ENCODE data around the gene PTPRD.

Gene PTPRD

DNA sequence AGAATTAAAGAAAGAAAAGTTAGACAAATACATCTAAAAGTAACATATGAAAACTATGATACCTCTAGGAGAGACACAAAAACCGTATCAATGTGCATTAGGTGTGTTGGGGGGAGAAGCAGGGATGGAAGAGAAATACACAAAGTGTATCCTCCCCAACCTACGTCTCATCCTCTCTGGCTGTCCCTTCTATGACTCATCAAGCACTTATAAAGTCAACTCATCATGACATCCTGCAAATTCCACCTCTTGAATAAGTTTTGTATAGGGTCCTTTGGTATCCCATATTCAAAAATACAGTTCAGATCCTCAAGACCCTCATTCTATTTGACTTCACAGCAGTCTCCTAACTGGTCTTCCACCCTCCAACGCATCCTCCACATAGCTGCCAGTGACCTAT, 1895.7 kb downstream of the PTPRD start:
- CTCF ChIA-PET, result no interaction called here
- H3K4me3 ChIP-seq (ENCODE audit: low read depth, low read length), result no peak overlapping the region
- TF ChIP-seq ZNF19 (tag by site-specific recombination; IDR thresholded peaks at IDR 0.05; ENCODE audit: low read depth) (no peak), HOXA7 (CRISPR knock-in tag; IDR thresholded peaks at IDR 0.05; ENCODE audit: borderline replicate concordance) (no peak), ZNF2 (tag by site-specific recombination; IDR thresholded peaks at IDR 0.05) (no peak), ZNF610 (tag by site-specific recombination; IDR thresholded peaks at IDR 0.05; ENCODE audit: borderline replicate concordance) (no peak), SP2 (tag by site-specific recombination; IDR thresholded peaks at IDR 0.05) (no peak), ZNF707 (tag by site-specific recombination; IDR thresholded peaks at IDR 0.05) (no peak), AEBP2 (tag by site-specific recombination; IDR thresholded peaks at IDR 0.05; ENCODE audit: borderline replicate concordance) (no peak), ZNF600 (tag by site-specific recombination; IDR thresholded peaks at IDR 0.05) (no peak), ZNF274 (IDR thresholded peaks at IDR 0.05; ENCODE audit: low read length) (no peak), ZNF274 (tag by site-specific recombination; IDR thresholded peaks at IDR 0.05; ENCODE audit: borderline replicate concordance) (no peak), ZNF23 (tag by site-specific recombination; IDR thresholded peaks at IDR 0.05; ENCODE audit: borderline replicate concordance) (no peak), PRDM1 (tag by site-specific recombination; IDR thresholded peaks at IDR 0.05) (no peak), ZNF776 (tag by site-specific recombination; IDR thresholded peaks at IDR 0.05; ENCODE audit: borderline replicate concordance) (no peak), ZNF501 (tag by site-specific recombination; IDR thresholded peaks at IDR 0.05) (no peak), HIC1 (tag by site-specific recombination; IDR thresholded peaks at IDR 0.05) (no peak), ZNF211 (tag by site-specific recombination; IDR thresholded peaks at IDR 0.05; ENCODE audit: low read depth) (no peak), ZNF624 (tag by site-specific recombination; IDR thresholded peaks at IDR 0.05) (no peak)
- TF ChIP-seq, protein P1, sequence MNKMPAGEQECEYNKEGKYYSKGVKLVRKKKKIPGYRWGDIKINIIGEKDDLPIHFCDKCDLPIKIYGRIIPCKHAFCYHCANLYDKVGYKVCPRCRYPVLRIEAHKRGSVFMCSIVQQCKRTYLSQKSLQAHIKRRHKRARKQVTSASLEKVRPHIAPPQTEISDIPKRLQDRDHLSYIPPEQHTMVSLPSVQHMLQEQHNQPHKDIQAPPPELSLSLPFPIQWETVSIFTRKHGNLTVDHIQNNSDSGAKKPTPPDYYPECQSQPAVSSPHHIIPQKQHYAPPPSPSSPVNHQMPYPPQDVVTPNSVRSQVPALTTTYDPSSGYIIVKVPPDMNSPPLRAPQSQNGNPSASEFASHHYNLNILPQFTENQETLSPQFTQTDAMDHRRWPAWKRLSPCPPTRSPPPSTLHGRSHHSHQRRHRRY (tag by site-specific recombination; IDR thresholded peaks at IDR 0.05), result no peak
- TF ChIP-seq, protein P2, sequence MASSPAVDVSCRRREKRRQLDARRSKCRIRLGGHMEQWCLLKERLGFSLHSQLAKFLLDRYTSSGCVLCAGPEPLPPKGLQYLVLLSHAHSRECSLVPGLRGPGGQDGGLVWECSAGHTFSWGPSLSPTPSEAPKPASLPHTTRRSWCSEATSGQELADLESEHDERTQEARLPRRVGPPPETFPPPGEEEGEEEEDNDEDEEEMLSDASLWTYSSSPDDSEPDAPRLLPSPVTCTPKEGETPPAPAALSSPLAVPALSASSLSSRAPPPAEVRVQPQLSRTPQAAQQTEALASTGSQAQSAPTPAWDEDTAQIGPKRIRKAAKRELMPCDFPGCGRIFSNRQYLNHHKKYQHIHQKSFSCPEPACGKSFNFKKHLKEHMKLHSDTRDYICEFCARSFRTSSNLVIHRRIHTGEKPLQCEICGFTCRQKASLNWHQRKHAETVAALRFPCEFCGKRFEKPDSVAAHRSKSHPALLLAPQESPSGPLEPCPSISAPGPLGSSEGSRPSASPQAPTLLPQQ (tag by site-specific recombination; IDR thresholded peaks at IDR 0.05), result no peak
- POLR2A ChIA-PET, result no interaction called here
- no peaks in the 10 kb centered on the region for H3K9me3 ChIP-seq (ENCODE audit: control insufficient read depth, insufficient read depth, low read depth, low read length)
- peaks cover 4% of the 10 kb centered on the region; the same call in 1 of the 2 replicates for H3K4me1 ChIP-seq (ENCODE audit: control insufficient read depth, insufficient read depth, low read length)
- H3K36me3 ChIP-seq (ENCODE audit: control insufficient read depth in 2 of 2, insufficient read depth in 1 of 2, low read length in 2 of 2), result no peaks in the 10 kb centered on the region
- H3K27ac ChIP-seq (ENCODE audit: extremely low read depth, low read depth, low read length), result no peak overlapping the region

DNA sequence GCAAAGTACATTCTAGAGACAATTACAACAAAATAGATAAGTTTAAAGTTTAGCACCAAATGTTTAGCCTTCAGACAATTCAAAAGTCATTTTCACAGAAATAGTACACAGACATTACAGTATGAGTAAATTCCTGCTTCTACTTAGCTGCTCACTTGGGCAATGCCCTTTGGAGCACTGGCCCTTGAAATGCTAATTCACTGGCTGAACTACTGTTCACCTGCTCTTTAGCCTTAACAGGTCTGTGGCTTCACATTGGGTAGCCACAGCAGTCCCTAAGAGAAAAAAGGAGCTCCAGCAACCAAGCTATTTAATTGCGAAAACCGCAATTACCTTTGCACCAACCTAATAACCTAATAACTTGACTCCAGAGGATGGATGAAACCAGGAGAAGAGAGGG, 1897.0 kb downstream of the PTPRD start:
- Histone ChIP-seq H3K36me3 (ENCODE audit: control insufficient read depth in 2 of 2, insufficient read depth in 1 of 2, low read length in 2 of 2) (no peaks in the 10 kb centered on the region), H3K4me3 (ENCODE audit: low read depth, low read length) (no peak overlapping the region), H3K9me3 (ENCODE audit: control insufficient read depth, insufficient read depth, low read depth, low read length) (no peaks in the 10 kb centered on the region), H3K4me1 (ENCODE audit: control insufficient read depth, insufficient read depth, low read length) (peaks cover 4% of the 10 kb centered on the region; the same call in 1 of the 2 replicates), H3K27ac (ENCODE audit: extremely low read depth, low read depth, low read length) (no peak overlapping the region)
- POLR2A ChIA-PET, result no interaction called here
- CTCF ChIA-PET, result interaction anchor here (0.5 to 0.7 kb wide), 3 partner anchors 10 to 339 kb away, joined by 3 to 4 read pairs (median 3); no protein-coding TSS in a partner anchor
- TF ChIP-seq, protein P3, sequence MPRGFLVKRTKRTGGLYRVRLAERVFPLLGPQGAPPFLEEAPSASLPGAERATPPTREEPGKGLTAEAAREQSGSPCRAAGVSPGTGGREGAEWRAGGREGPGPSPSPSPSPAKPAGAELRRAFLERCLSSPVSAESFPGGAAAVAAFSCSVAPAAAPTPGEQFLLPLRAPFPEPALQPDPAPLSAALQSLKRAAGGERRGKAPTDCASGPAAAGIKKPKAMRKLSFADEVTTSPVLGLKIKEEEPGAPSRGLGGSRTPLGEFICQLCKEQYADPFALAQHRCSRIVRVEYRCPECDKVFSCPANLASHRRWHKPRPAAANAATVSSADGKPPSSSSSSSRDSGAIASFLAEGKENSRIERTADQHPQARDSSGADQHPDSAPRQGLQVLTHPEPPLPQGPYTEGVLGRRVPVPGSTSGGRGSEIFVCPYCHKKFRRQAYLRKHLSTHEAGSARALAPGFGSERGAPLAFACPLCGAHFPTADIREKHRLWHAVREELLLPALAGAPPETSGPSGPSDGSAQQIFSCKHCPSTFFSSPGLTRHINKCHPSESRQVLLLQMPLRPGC (tag by site-specific recombination; IDR thresholded peaks at IDR 0.05), result no peak
- TF ChIP-seq ZNF221 (tag by site-specific recombination; IDR thresholded peaks at IDR 0.05; ENCODE audit: borderline replicate concordance) (no peak), AEBP2 (tag by site-specific recombination; IDR thresholded peaks at IDR 0.05; ENCODE audit: borderline replicate concordance) (no peak), ZBTB48 (tag by site-specific recombination; IDR thresholded peaks at IDR 0.05) (no peak), ZNF391 (tag by site-specific recombination; IDR thresholded peaks at IDR 0.05; ENCODE audit: borderline replicate concordance, low read depth) (no peak), ZFP41 (tag by site-specific recombination; IDR thresholded peaks at IDR 0.05; ENCODE audit: borderline replicate concordance) (no peak), ZNF747 (tag by site-specific recombination; IDR thresholded peaks at IDR 0.05) (no peak), ZNF433 (tag by site-specific recombination; IDR thresholded peaks at IDR 0.05; ENCODE audit: low read depth) (no peak), ZSCAN30 (tag by site-specific recombination; IDR thresholded peaks at IDR 0.05) (no peak), ZNF600 (tag by site-specific recombination; IDR thresholded peaks at IDR 0.05) (no peak)
